Mesodermal cell (in vitro differentiated cells): Measurements from ENCODE around the gene WDR4.
"Not testable (repeated sequence)": the region's sequence is repeated elsewhere in the genome, so short reads cannot be mapped to it uniquely, and the experiment has no call there.

Source experiments
- H3K27ac ChIP-seq: 2 replicates; pipeline ENCODE4 v1.7.0; 2013; ENCODE audit warnings: mild to moderate bottlenecking, low read depth, low read length, moderate library complexity; ENCODE audit not compliant: severe bottlenecking
- H3K36me3 ChIP-seq: 2 replicates; pipeline ENCODE4 v1.7.1; 2013; ENCODE audit warnings: mild to moderate bottlenecking, low read length, moderate library complexity; ENCODE audit not compliant: control insufficient read depth, insufficient read depth
- H3K4me1 ChIP-seq: one replicate; pipeline ENCODE4 v1.7.1; 2013; ENCODE audit warnings: mild to moderate bottlenecking, low read length; ENCODE audit not compliant: insufficient read depth, control insufficient read depth, poor library complexity, severe bottlenecking
- H3K4me3 ChIP-seq: 2 replicates; pipeline ENCODE4 v1.7.0; 2013; ENCODE audit warnings: low read length, control low read depth, mild to moderate bottlenecking; ENCODE audit not compliant: insufficient read depth, poor library complexity, severe bottlenecking; ENCODE audit errors: extremely low read depth
- H3K9me3 ChIP-seq: 2 replicates; pipeline ENCODE4 v1.7.1; 2013; ENCODE audit warnings: mild to moderate bottlenecking, low read length, moderate library complexity; ENCODE audit not compliant: control insufficient read depth
- WGBS, 2 experiments: methylation state at CpG; one replicate each; pipeline ENCODE4 v1.1.5; 2013; ENCODE audit warnings: missing lambda C conversion rate in 2 of 2; ENCODE audit not compliant: insufficient coverage in 2 of 2; 5-methylcytosine and 5-hydroxymethylcytosine counted together

Gene WDR4

GRCh38 chr21:42837421-42838211, 41.7 kb downstream of the WDR4 start:
- 92 to 95% methylated on average over 35 to 40 of the region's 42 CpGs for WGBS, 2 experiments

DNA sequence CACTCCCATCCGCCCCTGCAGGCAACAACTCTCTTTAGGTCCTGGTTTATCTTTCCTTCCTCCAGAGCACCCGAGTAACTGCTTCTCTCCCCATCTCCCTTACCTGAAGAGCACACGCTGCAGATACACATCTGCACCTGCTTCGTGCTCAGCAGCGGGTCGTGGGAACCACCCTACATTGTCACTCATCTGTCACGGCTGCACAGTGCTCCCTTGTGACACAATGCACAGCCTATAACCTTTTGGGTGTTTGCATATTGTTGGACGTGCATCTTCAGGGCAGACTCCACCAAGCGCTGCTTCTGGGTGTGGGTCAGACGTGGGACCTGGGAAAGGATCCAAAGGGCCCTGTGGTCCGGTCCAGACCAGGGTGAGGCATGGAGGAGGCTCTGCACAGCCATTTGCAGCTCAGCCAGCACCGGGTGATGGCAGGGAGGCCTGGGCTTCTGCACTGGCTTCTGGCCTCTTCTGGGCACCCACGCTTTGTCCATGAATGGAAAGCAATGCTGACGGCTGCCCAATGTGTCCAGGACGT, 42.5 kb downstream of the WDR4 start:
- Histone ChIP-seq H3K4me1 (no peaks in the 10 kb centered on the region), H3K27ac (no peak overlapping the region), H3K4me3 (no peak overlapping the region), H3K36me3 (peaks cover 34% of the 10 kb centered on the region), H3K9me3 (no peaks in the 10 kb centered on the region)
- 84 to 92% methylated on average over 14 to 15 of the region's 15 CpGs for WGBS, 2 experiments

More at GRCh38 chr21:42837421-42838211, 41.7 kb downstream of the WDR4 start:
- Histone ChIP-seq H3K4me3 (no peak overlapping the region), H3K4me1 (no peaks in the 10 kb centered on the region), H3K36me3 (peaks cover 39% of the 10 kb centered on the region), H3K9me3 (no peaks in the 10 kb centered on the region), H3K27ac (no peak overlapping the region)

DNA sequence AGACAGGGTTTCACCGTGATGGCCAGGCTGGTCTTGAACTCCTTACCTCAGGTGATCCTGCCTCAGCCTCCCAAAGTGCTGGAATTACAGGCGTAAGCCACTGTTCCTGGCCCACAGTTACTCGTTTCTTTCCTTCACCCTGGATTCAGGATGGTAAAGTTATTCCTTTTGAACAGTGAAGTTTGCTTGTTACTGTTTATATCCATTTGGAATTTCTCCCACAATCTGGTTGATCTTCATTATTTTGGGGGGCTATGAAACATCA, 43.0 kb downstream of the WDR4 start:
- Histone ChIP-seq H3K4me3 (no peak overlapping the region), H3K36me3 (peaks cover 29% of the 10 kb centered on the region), H3K9me3 (no peaks in the 10 kb centered on the region), H3K27ac (no peak overlapping the region), H3K4me1 (no peaks in the 10 kb centered on the region)
- WGBS, 2 experiments: 72 to 78% methylated on average over 1 to 3 of the region's 3 CpGs

- no peak overlapping the region for H3K27ac ChIP-seq
- H3K4me1 ChIP-seq: no peaks in the 10 kb centered on the region
- 82 to 89% methylated on average over 12 of the region's 12 CpGs for WGBS, 2 experiments
- H3K9me3 ChIP-seq: no peaks in the 10 kb centered on the region
- no peak overlapping the region for H3K4me3 ChIP-seq
- H3K36me3 ChIP-seq: peaks cover 24% of the 10 kb centered on the region
Observed at GRCh38 chr21:42835611-42836401, 43.5 kb downstream of the WDR4 start.

DNA sequence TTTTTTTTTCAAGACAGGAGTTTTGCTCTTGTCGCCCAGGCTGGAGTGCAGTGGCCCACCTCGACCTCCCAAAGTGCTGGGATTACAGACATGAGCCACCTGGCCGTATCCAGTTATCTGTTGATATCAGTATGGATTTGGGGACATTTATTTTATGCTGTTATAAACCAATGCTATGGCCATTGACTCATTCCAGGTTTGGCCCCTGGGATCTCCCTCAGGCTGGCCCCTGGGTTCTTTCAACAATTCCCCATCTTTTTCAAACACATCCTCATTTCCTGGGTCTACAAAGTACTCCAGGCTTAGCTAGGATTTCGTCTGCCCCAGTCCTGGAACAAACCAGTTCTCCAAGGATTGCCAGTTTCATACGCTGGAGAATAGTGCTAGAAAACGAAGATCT, 44.1 kb downstream of the WDR4 start:
- Histone ChIP-seq H3K36me3 (peaks cover 18% of the 10 kb centered on the region), H3K9me3 (no peaks in the 10 kb centered on the region), H3K27ac (no peak overlapping the region), H3K4me1 (no peaks in the 10 kb centered on the region), H3K4me3 (no peak overlapping the region)
- 90 to 91% methylated on average over 6 of the region's 6 CpGs for WGBS, 2 experiments

DNA sequence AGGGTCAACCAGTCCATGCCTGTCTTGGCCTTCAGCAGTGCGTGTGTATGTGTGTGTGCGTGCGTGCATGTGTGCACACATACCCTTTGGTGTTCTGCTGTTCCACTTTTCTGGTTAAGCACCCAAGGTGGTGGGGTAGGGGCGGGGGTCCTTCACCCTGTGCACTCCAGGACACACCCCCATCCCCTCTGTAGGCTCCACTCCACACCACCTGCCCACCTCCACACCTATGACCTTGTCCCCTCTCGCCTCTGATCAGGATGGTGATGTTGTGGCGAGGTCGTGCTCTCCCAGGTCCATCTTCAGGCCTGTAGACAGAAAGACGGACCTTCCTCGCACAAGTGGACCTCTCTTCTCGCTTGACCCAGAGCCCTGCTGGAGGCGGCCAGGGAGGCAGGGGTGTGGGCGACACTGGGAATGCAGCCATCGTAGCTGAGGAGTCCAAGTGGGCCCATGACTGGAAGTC, 44.6 kb downstream of the WDR4 start:
- Histone ChIP-seq H3K9me3 (no peaks in the 10 kb centered on the region), H3K4me3 (no peak overlapping the region), H3K27ac (no peak overlapping the region), H3K36me3 (peaks cover 13% of the 10 kb centered on the region), H3K4me1 (no peaks in the 10 kb centered on the region)
- 99% methylated on average over 10 of the region's 13 CpGs for WGBS, 2 experiments

GRCh38 chr21:42833859-42834725, 45.2 kb downstream of the WDR4 start:
- Histone ChIP-seq H3K27ac (no peak overlapping the region), H3K9me3 (no peaks in the 10 kb centered on the region), H3K4me1 (no peaks in the 10 kb centered on the region), H3K36me3 (peaks cover 8% of the 10 kb centered on the region), H3K4me3 (no peak overlapping the region)
- 88 to 91% methylated on average over 18 to 20 of the region's 23 CpGs for WGBS, 2 experiments

DNA sequence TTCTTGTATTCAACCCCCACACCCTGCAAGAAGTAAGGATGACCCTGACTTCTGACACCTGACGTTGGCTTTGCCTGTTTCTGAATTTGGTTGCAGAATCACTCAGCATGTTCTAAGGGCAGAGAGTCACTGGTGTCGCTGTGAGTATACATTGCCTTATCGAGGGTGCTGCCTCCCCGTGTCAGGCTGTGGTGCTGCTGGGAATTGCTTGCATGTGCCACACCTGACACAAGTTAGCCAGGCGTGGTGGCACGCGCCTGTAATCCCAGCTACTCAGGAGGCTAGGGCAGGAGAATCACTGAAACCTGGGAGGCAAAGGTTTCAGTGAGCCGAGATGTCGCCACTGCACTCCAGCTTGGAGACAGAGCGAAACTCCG, 45.9 kb downstream of the WDR4 start:
- Histone ChIP-seq H3K36me3 (peaks cover 6% of the 10 kb centered on the region), H3K9me3 (no peaks in the 10 kb centered on the region), H3K27ac (no peak overlapping the region), H3K4me3 (no peak overlapping the region), H3K4me1 (no peaks in the 10 kb centered on the region)
- 72 to 74% methylated on average over 10 to 11 of the region's 11 CpGs for WGBS, 2 experiments

- not testable (repeated sequence) for H3K36me3 ChIP-seq, H3K9me3 ChIP-seq, H3K4me3 ChIP-seq, H3K4me1 ChIP-seq, H3K27ac ChIP-seq
- 94 to 100% methylated on average over 1 to 2 of the region's 4 CpGs for WGBS, 2 experiments
Observed at GRCh38 chr21:42832321-42832630, 47.1 kb downstream of the WDR4 start.
